Suprapubic skin (tissue), 3 donors: Measurements from ENCODE around the gene STPG4.

Source experiments
- CTCF ChIP-seq, 2 donors: fragments of 200-600 bp in 1 of 2; fragments of 450-650 bp in 1 of 2; sonication (generic) in 1 of 2; IDR thresholded peaks; one replicate each; pipeline ENCODE4 v1.5.1; 2016 to 2019; ENCODE audit warnings: antibody characterized with exemption in 2 of 2, mild to moderate bottlenecking in 1 of 2, moderate library complexity in 1 of 2
- POLR2A ChIP-seq, 2 donors: fragments of 450-650 bp; IDR thresholded peaks; one replicate each; pipeline ENCODE4 v1.6.1; 2017; ENCODE audit warnings: antibody characterized with exemption in 2 of 2, mild to moderate bottlenecking in 2 of 2, moderate library complexity in 2 of 2

- TF ChIP-seq POLR2A (IDR thresholded peaks at IDR 0.05) (no peak), CTCF (IDR thresholded peaks at IDR 0.05) (no peak)
These were observed 36.1 kb downstream of the STPG4 start for GRCh38 chr2:47119001-47119400.
